CD4-positive, alpha-beta T cell treated with Interleukin-15 for 1 hour (primary cell): ENCODE measurements around the gene CHST13.

Experiments used
- DNase-seq: peaks from one replicate; pipeline ENCODE4 v3.0.0-alpha.2; 2020

Gene CHST13

DNA sequence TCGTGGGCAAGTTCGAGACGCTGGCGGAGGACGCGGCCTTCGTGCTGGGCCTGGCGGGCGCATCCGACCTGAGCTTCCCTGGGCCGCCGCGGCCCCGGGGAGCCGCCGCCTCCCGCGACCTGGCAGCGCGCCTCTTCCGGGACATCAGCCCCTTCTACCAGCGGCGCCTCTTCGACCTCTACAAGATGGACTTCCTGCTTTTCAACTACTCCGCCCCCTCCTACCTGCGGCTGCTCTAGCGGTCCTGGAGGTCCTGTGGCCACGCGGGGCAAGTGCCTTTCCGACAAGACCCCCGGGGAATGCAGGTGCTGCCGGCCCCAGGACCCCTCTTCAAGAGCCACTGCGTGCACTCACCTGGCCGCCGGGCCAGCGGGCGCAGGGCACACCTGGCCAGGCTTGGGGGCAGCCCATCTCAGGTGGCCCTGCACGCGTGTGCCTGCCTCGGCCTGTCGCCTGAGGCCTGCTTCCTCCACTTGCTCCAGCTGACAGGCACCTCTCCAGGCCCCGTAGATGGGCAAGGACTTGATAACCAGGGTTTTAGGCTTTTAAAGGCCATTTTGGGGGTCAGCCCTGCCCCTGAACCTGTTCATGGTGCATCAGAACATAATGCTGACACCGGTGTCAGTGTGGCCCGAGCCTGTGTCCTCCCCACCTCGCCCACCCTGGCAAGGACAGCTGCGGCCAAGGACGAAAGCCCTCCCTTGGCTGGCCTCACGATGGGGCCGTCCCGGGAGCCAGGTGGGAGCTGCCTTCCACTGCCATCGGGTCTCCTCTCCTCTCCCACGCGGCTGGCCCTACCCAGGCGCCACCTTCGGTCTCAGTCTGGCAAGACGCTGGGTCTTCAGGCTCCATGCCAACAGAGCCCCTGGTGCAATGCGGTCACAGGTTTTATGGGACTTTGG, 18.6 kb downstream of the CHST13 start:
- DNase-seq, result peak; percentile 11

DNA sequence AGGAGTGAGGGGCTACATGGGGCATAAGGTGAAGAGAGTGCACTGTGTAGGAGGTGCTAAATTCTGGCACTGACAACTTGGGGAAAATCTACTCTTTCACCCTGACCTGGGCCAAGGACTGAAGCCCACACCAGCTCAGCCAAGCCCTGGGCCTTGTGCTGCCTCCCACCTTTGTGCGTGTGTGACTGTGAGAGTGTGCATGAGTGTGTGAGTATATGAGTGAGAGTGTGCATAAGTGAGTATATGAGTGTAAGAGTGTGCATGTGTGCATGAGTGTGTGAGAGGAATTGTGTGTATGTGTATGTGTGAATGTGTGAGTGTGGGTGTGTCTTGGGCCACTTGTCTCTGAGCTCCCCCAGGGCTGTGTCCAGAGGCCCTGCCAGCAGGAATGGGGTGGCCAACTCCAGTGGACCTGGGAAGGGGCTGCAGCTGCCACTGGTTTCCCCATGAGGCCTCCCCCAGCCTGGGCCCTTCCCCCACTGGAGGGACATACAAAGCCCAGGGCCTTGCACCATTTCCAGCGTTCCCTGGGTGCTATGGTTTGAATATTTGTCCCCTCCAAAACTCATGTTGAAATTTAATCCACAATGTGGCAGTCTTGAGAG, 19.6 kb downstream of the CHST13 start:
- DNase-seq, result no peak

GRCh38 chr3:126544596-126545281, 20.8 kb downstream of the CHST13 start:
- DNase-seq, result no peak

- DNase-seq, result no peak
Measured at GRCh38 chr3:126545544-126545943, 21.6 kb downstream of the CHST13 start.

DNA sequence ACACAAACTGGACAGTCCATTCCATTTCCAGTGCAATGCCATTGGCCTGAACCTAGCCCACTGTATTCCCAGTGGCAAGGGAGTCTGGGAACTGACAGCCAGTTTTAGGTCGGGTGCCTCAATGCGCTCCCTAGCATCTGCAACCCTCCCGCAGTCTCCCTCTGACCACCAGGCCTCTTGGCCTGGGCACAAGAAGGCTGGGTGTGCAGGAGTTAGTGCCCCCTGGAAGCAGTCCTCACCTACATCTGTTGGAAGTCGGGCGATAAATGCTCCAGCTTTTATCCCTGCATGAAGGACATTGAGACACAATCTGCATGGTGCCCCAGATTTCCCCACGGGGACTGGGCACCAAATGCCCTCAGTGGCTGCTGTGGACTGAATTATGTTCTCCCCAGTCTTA, 22.1 kb downstream of the CHST13 start:
- DNase-seq, result no peak

- peak; percentile 6 for DNase-seq
Measured at GRCh38 chr3:126546549-126547239, 22.7 kb downstream of the CHST13 start.

DNA sequence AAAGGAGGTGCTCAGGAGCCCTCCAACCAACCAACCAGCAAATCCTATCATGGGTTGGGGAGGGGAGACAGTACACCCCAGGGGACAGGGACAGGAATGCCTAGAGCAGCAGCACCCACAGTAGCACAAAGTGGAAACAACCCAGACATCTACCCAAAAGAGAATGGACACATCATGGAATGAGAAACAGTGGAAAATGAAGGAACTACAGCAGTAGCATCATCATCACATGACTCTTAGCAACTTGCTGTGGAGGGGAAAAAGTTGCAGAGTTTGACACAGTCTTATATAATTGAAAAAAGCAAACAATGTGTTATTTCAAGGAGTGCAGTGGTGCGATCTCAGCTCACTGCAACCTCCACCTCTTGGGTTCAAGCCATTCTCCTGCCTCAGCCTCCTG, 23.8 kb downstream of the CHST13 start:
- DNase-seq, result no peak

DNA sequence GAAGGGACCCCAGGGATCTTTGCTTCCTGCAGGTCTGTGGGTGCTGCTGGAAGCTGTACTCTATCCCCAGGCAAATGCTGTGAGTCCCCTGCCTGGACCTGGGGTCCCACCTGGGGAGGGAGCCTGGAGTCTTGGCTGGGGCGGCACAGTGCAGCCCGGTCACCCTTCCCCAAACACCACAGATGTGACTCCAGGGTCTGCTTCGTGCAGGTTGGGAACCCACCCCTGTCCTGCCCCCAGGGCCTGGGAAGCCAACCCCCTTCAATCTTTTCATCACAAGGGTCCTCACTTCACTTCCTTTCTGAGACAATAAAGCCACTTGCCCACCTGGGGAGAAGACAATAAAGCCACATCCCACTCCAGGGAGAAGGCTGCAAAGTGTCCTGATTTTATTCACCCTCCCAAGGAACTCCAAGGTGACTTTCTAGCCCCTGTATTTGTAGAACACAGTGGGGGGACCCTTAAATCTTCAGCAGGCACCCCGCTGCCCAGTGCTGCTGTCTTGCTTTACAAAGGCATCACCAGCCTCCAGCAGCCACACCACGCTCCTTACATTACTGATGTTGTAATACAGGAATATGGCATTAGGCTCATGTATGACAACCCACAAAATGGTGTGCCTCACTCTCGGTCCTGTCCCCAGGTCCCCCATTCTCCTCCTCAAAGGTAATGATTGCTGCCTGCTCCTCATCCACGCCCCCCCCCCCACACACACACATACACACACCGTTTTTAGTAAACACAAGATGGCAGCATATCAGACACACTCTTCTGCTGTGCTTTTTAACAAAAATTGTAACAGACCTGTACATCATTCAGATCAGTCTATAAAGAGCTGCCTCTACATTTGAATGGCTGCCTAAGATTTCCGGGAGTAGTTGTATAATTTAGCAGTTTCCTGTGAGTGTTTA, 24.9 kb downstream of the CHST13 start:
- peak; percentile 14 for DNase-seq

- DNase-seq, result peak; percentile 11
Measured at GRCh38 chr3:126549861-126550487, 26.0 kb downstream of the CHST13 start.

DNA sequence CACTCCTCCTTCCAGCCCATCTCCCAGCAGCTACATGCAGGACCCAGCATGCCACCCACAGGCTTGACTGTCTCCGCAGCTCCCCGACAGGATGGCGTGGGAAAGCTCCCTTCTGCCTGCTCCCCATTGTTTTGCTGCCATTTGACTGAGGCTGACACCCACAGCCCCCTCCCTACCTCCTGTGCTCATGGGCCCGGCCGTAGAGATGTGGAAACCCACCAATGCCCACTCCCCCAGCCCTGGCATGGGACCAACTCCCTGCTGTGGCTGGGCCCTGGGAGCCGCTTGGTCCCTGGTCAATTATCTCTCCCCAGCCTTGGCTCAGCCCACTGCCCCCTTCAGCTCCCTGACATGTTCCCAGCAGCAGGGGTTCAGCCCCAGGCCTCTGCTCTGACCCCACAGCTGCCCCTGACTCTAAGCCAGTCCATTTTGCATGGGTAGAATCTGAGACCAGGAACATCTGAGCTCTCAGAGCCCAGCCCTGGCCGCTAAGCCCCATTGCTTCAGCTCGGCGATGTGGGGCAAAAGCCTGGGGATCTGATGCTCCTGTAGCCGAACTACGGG, 26.6 kb downstream of the CHST13 start:
- peak; percentile 15 for DNase-seq

DNA sequence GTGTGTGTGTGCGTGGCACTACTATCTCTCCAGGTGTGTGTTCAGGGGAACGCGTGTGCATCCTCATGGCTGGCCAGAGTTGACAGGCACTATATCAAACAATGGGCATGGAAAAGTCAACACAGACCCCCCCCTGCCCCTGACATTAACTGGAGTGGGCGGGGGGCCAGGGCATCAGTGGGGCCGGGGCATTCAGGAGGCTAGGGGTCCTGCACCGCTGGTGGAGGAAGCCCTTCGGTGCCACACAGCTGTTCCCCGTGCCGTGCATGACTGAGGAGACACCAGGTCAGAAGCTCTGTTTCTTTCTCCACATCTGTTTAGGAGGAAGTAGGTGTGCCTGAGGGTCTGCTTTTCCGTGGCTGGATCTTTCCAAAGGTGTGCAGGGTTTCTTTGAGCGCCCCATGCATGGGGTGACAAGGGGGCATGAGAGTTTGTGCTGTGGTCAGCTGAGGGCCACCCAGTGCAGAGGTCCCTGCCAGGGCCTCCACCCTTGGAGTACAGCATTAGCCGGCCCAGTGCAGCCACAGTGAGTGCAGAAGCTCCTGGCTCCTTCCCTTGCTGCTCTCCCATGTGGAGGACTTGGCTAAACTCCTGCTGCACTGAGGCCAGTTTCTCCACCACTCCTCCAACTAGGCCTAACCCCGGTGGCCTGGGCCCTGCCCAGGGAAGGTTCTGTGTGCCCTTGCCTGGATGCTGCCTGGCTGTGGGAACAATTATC, 27.3 kb downstream of the CHST13 start:
- peak; percentile 6 for DNase-seq

- peak; percentile 12 for DNase-seq
Measured at GRCh38 chr3:126551839-126552687, 28.1 kb downstream of the CHST13 start.

DNA sequence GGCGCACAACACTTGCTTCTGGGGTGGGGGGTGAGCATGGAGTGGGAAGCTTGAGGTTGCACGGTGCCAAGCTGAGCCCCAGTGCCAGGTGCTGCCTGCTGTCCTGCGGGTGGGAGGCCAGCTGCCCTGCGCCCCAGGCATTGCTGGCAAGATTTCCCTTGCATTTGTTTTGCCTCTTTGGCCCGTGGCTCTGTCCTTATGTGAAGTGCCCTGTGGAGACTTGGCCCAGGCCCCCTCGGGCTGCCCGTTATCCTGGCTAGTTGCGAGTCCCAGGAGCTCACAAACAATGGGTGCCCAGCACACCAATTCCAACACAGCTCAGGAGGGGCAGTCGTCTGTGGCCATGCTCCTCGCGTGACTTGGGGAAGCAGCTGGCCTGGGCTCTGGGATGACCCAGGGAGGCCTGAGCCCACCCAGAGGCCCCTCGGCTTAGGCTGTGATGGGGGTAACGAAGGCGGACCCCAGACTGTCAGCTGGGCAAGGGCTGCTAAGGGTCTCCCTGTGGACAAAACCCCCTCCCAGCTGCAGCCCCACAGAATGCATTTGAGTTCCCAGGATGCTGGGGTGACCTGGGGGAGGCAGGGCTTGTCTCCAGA, 28.8 kb downstream of the CHST13 start:
- peak; percentile 16 for DNase-seq

DNA sequence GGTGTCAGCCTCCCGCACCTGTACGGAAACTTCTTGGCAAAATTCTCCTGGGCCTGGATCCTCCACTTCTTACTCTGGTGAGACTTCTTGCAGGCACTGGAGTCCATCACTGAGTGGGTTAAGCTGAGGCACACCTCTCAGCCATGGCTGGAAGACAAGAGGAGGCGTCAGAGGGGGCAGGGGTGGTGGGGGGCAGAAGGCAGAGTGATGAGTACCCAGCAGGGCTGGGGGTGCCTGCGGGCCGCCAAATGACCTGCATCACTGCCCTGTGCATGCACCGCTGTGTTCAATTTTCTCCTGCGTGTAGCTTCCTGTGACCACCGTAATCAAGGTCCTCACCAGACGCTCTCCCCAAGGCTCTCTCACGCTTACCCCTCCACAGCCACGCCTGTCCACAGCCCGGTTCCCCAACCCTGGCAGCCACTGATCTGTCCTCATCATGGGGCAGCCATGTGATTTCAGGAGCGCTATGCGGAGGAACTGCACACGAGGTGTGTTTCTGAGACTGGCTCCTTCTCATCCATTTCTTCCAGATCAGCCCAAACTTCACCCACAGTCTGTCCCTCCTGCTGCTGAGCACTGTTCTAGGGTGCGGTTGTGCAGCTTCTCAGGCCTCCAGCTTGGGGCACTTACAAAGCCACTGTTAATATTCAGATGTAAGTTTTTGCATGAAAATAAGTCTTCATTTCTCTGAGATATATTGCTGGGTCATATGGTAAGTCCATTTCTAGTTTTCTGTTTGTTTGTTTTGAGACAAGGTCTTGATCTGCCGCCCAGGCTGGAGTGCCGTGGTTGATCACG, 29.5 kb downstream of the CHST13 start:
- DNase-seq, result peak; percentile 14

- DNase-seq, result peak; percentile 6
Measured at GRCh38 chr3:126554560-126555525, 30.9 kb downstream of the CHST13 start.

DNA sequence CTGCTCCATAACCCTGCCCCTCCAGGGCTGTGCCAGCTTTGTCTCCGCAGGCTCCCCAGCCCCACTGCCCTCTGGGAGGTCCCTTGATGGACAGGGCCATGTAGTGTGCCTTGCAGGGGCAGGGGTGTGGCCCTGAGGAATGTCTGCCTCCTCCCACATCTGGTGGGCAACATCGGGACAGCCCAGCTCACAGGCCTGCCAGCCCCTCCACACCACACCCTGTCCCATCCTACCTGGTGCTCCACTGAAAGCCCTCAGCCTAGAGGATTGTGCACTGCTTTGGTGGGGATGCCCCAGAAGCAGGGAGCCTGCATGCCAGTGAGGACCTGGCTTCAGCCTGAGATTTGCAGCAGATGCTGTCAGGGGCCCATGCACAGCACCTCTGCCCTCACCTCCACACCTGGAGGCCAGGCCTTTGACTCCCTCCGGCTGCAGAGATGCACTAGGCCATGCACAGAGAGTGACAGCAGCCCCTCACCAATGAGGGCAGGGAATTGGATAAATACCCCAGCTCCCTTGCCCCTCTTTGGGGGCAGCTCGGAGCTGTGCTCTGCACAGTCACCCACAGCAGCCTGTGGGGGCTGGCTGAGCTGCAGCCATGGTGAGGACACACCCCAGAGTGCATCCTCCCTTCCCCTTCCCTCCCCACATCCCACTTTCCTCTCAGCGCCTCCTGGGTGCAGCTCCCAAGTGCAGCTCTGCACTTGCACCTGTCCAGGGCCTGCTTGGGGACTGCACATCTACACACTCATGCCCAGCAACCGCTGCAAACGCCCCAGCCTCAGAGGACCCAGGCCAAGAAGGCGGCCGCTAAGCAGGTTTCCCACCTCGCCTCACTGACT, 32.1 kb downstream of the CHST13 start:
- peak; percentile 15 for DNase-seq
